ENCODE measurements around the gene CCDC30. TPM values are rescaled to one million over a fixed set of nuclear protein-coding genes. Genes with fewer than 3 reads are reported as not detected.

Gene CCDC30
- polyA plus RNA-seq, 3 donors, result 0.95 to 1.5 (median 1.2) TPM

DNA sequence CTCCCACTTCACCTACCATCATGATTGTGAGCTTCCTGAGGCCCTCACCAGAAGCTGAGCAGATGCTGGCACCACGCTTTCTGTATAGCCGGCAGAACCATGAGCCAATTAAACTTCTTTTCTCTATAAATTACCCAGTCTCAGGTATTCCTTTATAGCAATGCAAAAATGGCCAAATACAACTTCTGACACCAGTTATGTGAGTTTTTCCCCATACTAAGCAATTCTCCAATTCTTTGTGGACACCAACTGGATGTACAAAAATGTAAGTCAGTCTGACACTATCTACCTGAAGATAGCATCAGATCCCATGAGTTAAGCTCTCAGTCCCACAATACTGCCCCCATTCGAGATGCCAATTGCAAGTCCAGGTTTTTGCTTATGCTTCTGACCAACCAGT, 129.7 kb downstream of the CCDC30 start:
- Histone ChIP-seq H3K27me3 (ENCODE audit: control insufficient read depth in 2 of 2, insufficient read depth in 2 of 2, low read length in 2 of 2) (no peaks in the 10 kb centered on the region), H3K4me1 (ENCODE audit: control insufficient read depth in 1 of 2, insufficient read depth in 2 of 2, low read length in 2 of 2) (no peaks in the 10 kb centered on the region), H3K9ac (ENCODE audit: insufficient read depth, low read length, poor library complexity, severe bottlenecking) (no peak overlapping the region), H3K9me3 (replicated peaks in 1 of 2; ENCODE audit: control insufficient read depth in 1 of 2, insufficient read depth in 1 of 2, low read length in 2 of 2) (peaks cover 4 to 14% of the 10 kb centered on the region in 2 donors), H4K20me1 (ENCODE audit: insufficient read depth, low read length) (no peaks in the 10 kb centered on the region), H3K36me3 (replicated peaks in 1 of 2; ENCODE audit: control insufficient read depth in 1 of 2, insufficient read depth in 2 of 2, low read length in 2 of 2) (no peaks in the 10 kb centered on the region), H3K4me2 (replicated peaks; ENCODE audit: extremely low read depth, low read length, poor library complexity, severe bottlenecking) (no peak overlapping the region), H2AFZ (ENCODE audit: insufficient read depth, low read depth, low read length, poor library complexity, severe bottlenecking) (no peak overlapping the region), H3K4me3 (replicated peaks in 1 of 3; ENCODE audit: low read depth in 2 of 3, low read length in 3 of 3) (no peak overlapping the region), H3K27ac (ENCODE audit: low read depth in 1 of 2, low read length in 2 of 2) (no peak overlapping the region), H3K79me2 (ENCODE audit: insufficient read depth, low read length) (no peaks in the 10 kb centered on the region)
- Mint-ChIP-seq H3K4me3 (no peak overlapping the region), H3K4me1 (no peaks in the 10 kb centered on the region), H3K27me3 (ENCODE audit: low read depth in 3 of 3) (no peaks in the 10 kb centered on the region), H3K9me3 (peaks cover 8 to 21% (median 13%) of the 10 kb centered on the region in 7 donors), H3K27ac (no peak overlapping the region), H3K36me3 (peaks cover 12 to 15% of the 10 kb centered on the region in 2 donors)
- intact Hi-C loops (cut with micrococcal nuclease), result no loop called here
- no peak for DNase-seq
- TF ChIP-seq, protein P1, sequence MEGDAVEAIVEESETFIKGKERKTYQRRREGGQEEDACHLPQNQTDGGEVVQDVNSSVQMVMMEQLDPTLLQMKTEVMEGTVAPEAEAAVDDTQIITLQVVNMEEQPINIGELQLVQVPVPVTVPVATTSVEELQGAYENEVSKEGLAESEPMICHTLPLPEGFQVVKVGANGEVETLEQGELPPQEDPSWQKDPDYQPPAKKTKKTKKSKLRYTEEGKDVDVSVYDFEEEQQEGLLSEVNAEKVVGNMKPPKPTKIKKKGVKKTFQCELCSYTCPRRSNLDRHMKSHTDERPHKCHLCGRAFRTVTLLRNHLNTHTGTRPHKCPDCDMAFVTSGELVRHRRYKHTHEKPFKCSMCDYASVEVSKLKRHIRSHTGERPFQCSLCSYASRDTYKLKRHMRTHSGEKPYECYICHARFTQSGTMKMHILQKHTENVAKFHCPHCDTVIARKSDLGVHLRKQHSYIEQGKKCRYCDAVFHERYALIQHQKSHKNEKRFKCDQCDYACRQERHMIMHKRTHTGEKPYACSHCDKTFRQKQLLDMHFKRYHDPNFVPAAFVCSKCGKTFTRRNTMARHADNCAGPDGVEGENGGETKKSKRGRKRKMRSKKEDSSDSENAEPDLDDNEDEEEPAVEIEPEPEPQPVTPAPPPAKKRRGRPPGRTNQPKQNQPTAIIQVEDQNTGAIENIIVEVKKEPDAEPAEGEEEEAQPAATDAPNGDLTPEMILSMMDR (IDR thresholded peaks at IDR 0.05), result no peak
- 100% methylated on average over 2 of the region's 3 CpGs for WGBS (ENCODE audit: insufficient coverage)

DNA sequence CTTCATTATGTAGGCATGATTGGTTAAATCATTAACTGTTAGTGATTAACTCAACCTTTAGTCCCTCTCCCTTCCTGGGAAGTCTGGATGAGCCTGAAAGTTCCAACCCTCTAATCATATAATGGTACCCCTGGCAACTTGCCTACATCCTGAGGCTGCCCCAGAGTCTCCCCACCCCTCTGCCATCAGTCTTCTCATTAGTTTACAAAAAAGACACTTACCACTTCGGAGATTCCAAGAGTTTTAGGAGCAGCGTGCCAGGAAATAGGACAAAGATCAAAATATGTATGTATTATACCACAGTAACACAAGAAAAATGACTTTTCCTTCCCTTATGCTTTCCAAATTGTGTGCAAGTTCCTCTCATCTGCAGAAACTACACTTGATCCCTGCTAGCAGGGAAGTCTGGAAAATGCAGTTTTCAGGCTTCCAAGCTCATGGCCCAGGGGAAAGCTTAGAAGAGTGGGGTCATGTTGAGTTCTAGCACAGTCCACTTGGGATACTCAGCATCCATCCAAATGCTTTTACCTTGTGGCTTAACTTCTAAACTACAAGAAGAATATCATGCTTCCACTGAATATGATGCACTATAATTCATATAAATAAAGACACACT, 130.5 kb downstream of the CCDC30 start:
- H3K4me1 ChIP-seq (ENCODE audit: control insufficient read depth in 1 of 2, insufficient read depth in 2 of 2, low read length in 2 of 2), result no peaks in the 10 kb centered on the region
- Mint-ChIP-seq H3K9me3 (peaks cover under 1 to 13% (median 6%) of the 10 kb centered on the region in 7 donors), H3K4me1 (no peaks in the 10 kb centered on the region), H3K36me3 (peaks cover 8 to 12% of the 10 kb centered on the region in 2 donors), H3K4me3 (no peak overlapping the region), H3K27me3 (ENCODE audit: low read depth in 3 of 3) (no peaks in the 10 kb centered on the region), H3K27ac (no peak overlapping the region)
- no peak overlapping the region for H2AFZ ChIP-seq (ENCODE audit: insufficient read depth, low read depth, low read length, poor library complexity, severe bottlenecking)
- H3K9ac ChIP-seq (ENCODE audit: insufficient read depth, low read length, poor library complexity, severe bottlenecking), result no peak overlapping the region
- H3K79me2 ChIP-seq (ENCODE audit: insufficient read depth, low read length), result no peaks in the 10 kb centered on the region
- no peaks in the 10 kb centered on the region for H3K36me3 ChIP-seq (replicated peaks in 1 of 2; ENCODE audit: control insufficient read depth in 1 of 2, insufficient read depth in 2 of 2, low read length in 2 of 2)
- no peak for DNase-seq
- no peak overlapping the region for H3K4me2 ChIP-seq (replicated peaks; ENCODE audit: extremely low read depth, low read length, poor library complexity, severe bottlenecking)
- H3K27me3 ChIP-seq (ENCODE audit: control insufficient read depth in 2 of 2, insufficient read depth in 2 of 2, low read length in 2 of 2), result no peaks in the 10 kb centered on the region
- no peak overlapping the region for H3K27ac ChIP-seq (ENCODE audit: low read depth in 1 of 2, low read length in 2 of 2)
- no peak overlapping the region for H3K4me3 ChIP-seq (replicated peaks in 1 of 3; ENCODE audit: low read depth in 2 of 3, low read length in 3 of 3)
- 100% methylated on average over 1 of the region's 2 CpGs for WGBS (ENCODE audit: insufficient coverage)
- H4K20me1 ChIP-seq (ENCODE audit: insufficient read depth, low read length), result no peaks in the 10 kb centered on the region
- intact Hi-C loops (cut with micrococcal nuclease), result no loop called here
- TF ChIP-seq, protein P1 (IDR thresholded peaks at IDR 0.05), result no peak
- peaks cover 0 to 6% of the 10 kb centered on the region in 2 donors for H3K9me3 ChIP-seq (replicated peaks in 1 of 2; ENCODE audit: control insufficient read depth in 1 of 2, insufficient read depth in 1 of 2, low read length in 2 of 2)
